GM12873 (cell line): Measurements from ENCODE around the gene NCKAP5.

Experiments used
- CTCF ChIP-seq: IDR thresholded peaks from 2 replicates; pipeline ENCODE4 v1.5.1; 2012; ENCODE audit warnings: low read depth, mild to moderate bottlenecking, moderate library complexity, low read length, control low read depth; ENCODE audit not compliant: insufficient read depth; ENCODE audit errors: missing control alignments

NCKAP5 gene

GRCh38 chr2:132636346-132636745 lies 931.9 kb downstream of the NCKAP5 start:
- no peak for TF ChIP-seq CTCF

- TF ChIP-seq CTCF = no peak
Observed at GRCh38 chr2:132633635-132634034, 934.6 kb downstream of the NCKAP5 start.

GRCh38 chr2:132632000-132632649 lies 936.1 kb downstream of the NCKAP5 start:
- TF ChIP-seq CTCF = no peak

- TF ChIP-seq CTCF = no peak
Observed at GRCh38 chr2:132627536-132627935, 940.7 kb downstream of the NCKAP5 start.

GRCh38 chr2:132623096-132623839 lies 945.0 kb downstream of the NCKAP5 start:
- no peak for TF ChIP-seq CTCF
